K562 (cell line): Measurements from ENCODE around the gene NMNAT3. TPM values are rescaled to one million over a fixed set of nuclear protein-coding genes. Genes with fewer than 3 reads are reported as not detected.

Experiments used
- ATAC-seq: fragments of 200-7000 bp; cut with Tn5 transposase; 3 replicates; pipeline ENCODE4 v1.9.1; 2020; ENCODE audit warnings: moderate library complexity
- BruUV-seq: library from RNA; stranded (reverse); fragments of 400-500 nt; replicated peaks from 2 replicates; lab custom pipeline; 2021; lab: Mats Ljungman, UMichigan
- CTCF ChIA-PET: fragments of 300-600 bp; formaldehyde crosslinking; extraction: SDS; loops from one replicate; lab custom pipeline; 2021; ENCODE audit warnings: low intra/inter-chr PET ratio; lab: Yijun Ruan, JAX
- POLR2A ChIA-PET: fragments of 300-600, 350-650 bp; sonication (Branson Sonifier 250); formaldehyde crosslinking; extraction: SDS; loops from one replicate; lab custom pipeline; 2021; ENCODE audit warnings: antibody characterized with exemption, inconsistent platforms; lab: Yijun Ruan, JAX
- DNase-seq, 4 experiments: peaks; one replicate each; pipeline versions ENCODE4 v3.0.0 to v3.0.0-alpha.2; 2011 to 2018; ENCODE audit warnings: low spot score in 3 of 4, mixed read lengths in 3 of 4; ENCODE audit errors: extremely low read depth in 1 of 4
- FAIRE-seq: peaks from 2 replicates; lab custom pipeline; 2011; peaks lifted over from hg19 to GRCh38; lab: Jason Lieb, UNC
- H2AFZ ChIP-seq: 2 replicates; pipeline ENCODE4 v1.6.0; 2011; ENCODE audit warnings: low read depth, low read length, control low read depth, inconsistent platforms
- H3K27ac ChIP-seq: fragments of 200-600 bp; 3 replicates; pipeline ENCODE4 v1.8.0; 2011; ENCODE audit warnings: low read depth, mild to moderate bottlenecking, control low read depth, inconsistent platforms, low read length, moderate library complexity, mixed read lengths; ENCODE audit errors: extremely low read depth
- H3K27me3 ChIP-seq, 2 experiments: fragments of 300-600 bp in 1 of 2; 2 replicates in 1 of 2; 3 replicates in 1 of 2; pipeline versions ENCODE4 v1.6.0 to v1.8.0; 2011; ENCODE audit warnings: inconsistent platforms in 2 of 2, low read length in 2 of 2, mild to moderate bottlenecking in 1 of 2, mixed read lengths in 1 of 2, moderate library complexity in 1 of 2; ENCODE audit not compliant: control insufficient read depth in 2 of 2, insufficient read depth in 2 of 2
- H3K36me3 ChIP-seq: fragments of 300-600 bp; 3 replicates; pipeline ENCODE4 v1.8.0; 2011; ENCODE audit warnings: mild to moderate bottlenecking, low read length, inconsistent platforms; ENCODE audit not compliant: control insufficient read depth, insufficient read depth
- H3K4me1 ChIP-seq, 2 experiments: fragments of 200-600 bp in 1 of 2; replicated peaks in 1 of 2; 2 replicates in 1 of 2; 3 replicates in 1 of 2; pipeline versions ENCODE4 v1.5.1 to v1.8.0; 2011; ENCODE audit warnings: inconsistent platforms in 2 of 2, low read length in 2 of 2, mild to moderate bottlenecking in 1 of 2, mixed read lengths in 1 of 2, moderate library complexity in 1 of 2; ENCODE audit not compliant: control insufficient read depth in 2 of 2, insufficient read depth in 2 of 2
- H3K4me2 ChIP-seq: 2 replicates; pipeline ENCODE4 v1.6.1; 2011; ENCODE audit warnings: low read length, control low read depth, inconsistent platforms, mixed read lengths; ENCODE audit not compliant: insufficient read depth
- H3K4me3 ChIP-seq: fragments of 200-600 bp; sonication (generic), shearing (Covaris generic); 2 replicates; pipeline ENCODE4 v1.5.1; 2016; ENCODE audit warnings: control low read depth, inconsistent platforms
- H3K79me2 ChIP-seq: fragments of 200-600 bp; 3 replicates; pipeline ENCODE4 v1.8.0; 2011; ENCODE audit warnings: low read length, inconsistent platforms; ENCODE audit not compliant: control insufficient read depth, insufficient read depth
- H3K9ac ChIP-seq, 2 experiments: 2 replicates each; pipeline versions ENCODE4 v1.6.0 to v1.6.1; 2011; ENCODE audit warnings: low read depth in 2 of 2, low read length in 2 of 2, control low read depth in 1 of 2, inconsistent platforms in 1 of 2, mild to moderate bottlenecking in 1 of 2, mixed read lengths in 1 of 2; ENCODE audit not compliant: insufficient read depth in 1 of 2
- H3K9me1 ChIP-seq: one replicate; pipeline ENCODE4 v1.6.0; 2011; ENCODE audit warnings: inconsistent platforms, mild to moderate bottlenecking, low read length, moderate library complexity; ENCODE audit not compliant: control insufficient read depth, insufficient read depth
- H3K9me3 ChIP-seq: replicated peaks from 2 replicates; pipeline ENCODE4 v1.5.1; 2011; ENCODE audit warnings: low read depth, low read length, inconsistent platforms; ENCODE audit not compliant: control insufficient read depth, insufficient read depth
- H4K20me1 ChIP-seq: replicated peaks from 2 replicates; pipeline ENCODE4 v1.6.1; 2011; ENCODE audit warnings: low read length, inconsistent platforms, mixed read lengths; ENCODE audit not compliant: control insufficient read depth, insufficient read depth
- FOXA1 ChIP-seq: fragments of 450-650 bp; IDR thresholded peaks from 2 replicates; pipeline ENCODE4 v1.6.1; 2016; ENCODE audit warnings: mild to moderate bottlenecking, borderline replicate concordance
- RAD21 ChIP-seq, 2 experiments: fragments of 250-450 bp in 1 of 2; fragments of 450-650 bp in 1 of 2; sonication (Bioruptor Pico) in 1 of 2; formaldehyde crosslinking in 1 of 2; IDR thresholded peaks in 1 of 2; conservative IDR thresholded peaks in 1 of 2; 2 replicates each; pipeline versions ENCODE4 v1.4.0 to v1.8.0; 2020 to 2022; ENCODE audit warnings: mild to moderate bottlenecking in 2 of 2, moderate library complexity in 1 of 2
- WGBS: fragments of 100-300 bp; shearing (Covaris generic); methylation state at CpG from one replicate; pipeline ENCODE4 v1.1.6; 2016; ENCODE audit warnings: low coverage, mixed read lengths; ENCODE audit not compliant: insufficient coverage; ENCODE audit errors: missing lambda C conversion rate; 5-methylcytosine and 5-hydroxymethylcytosine counted together
- in situ Hi-C: fragments of 300-500 bp; cut with MboI; formaldehyde crosslinking; loops from 4 replicates; pipeline ENCODE4 v1.15.0; 2018; ENCODE audit warnings: inconsistent platforms, mixed read lengths
- intact Hi-C: fragments of 100-400 bp; cut with micrococcal nuclease; formaldehyde crosslinking; loops from 2 replicates; pipeline ENCODE4 v1.14.2; 2022
- polyA plus RNA-seq, 8 experiments: library from polyadenylated mRNA; depleted of rRNA in 4 of 8; stranded (reverse) in 5 of 8; unstranded in 3 of 8; fragments of >200 nt; fragmentation: Nextera tagmentation in 2 of 8; fragmentation: Illumina TruSeq in 1 of 8; extraction: Ambion mirVana in 2 of 8; extraction: Trizol in 1 of 8; gene quantifications; 2 replicates each; pipeline versions ENCODE4 v1.2.1 to v1.2.3, GENCODE V29; 2011 to 2014; ENCODE audit warnings: inconsistent platforms in 1 of 8, missing spikeins in 1 of 8
- total RNA-seq, 7 experiments: library from RNA; depleted of rRNA in 6 of 7; stranded (reverse); fragments of >200 nt in 6 of 7; fragmentation: Illumina TruSeq in 2 of 7; extraction: Trizol in 2 of 7; gene quantifications; 2 replicates each; pipeline versions ENCODE4 v1.2.1 to v1.2.3, GENCODE V29; 2011 to 2021; ENCODE audit warnings: low replicate concordance in 1 of 7
- TF ChIP-seq, protein P1 (sequence below): fragments of 150-350 bp; conservative IDR thresholded peaks from 2 replicates; pipeline ENCODE4 v1.6.1; 2014; ENCODE audit warnings: low read length
- TF ChIP-seq, protein P2 (sequence below), 3 experiments: IDR thresholded peaks in 2 of 3; conservative IDR thresholded peaks in 1 of 3; 2 replicates each; pipeline ENCODE4 v1.5.1; 2011 to 2012; ENCODE audit warnings: low read length in 3 of 3, mild to moderate bottlenecking in 3 of 3, control low read depth in 2 of 3, improper control_type of control experiment in 1 of 3, inconsistent platforms in 1 of 3, low read depth in 1 of 3, mixed read lengths in 1 of 3, moderate library complexity in 1 of 3; ENCODE audit not compliant: insufficient read depth in 2 of 3

NMNAT3 gene
- total and polyA plus RNA-seq, 9 of the 15 experiments (the other 6 are each of a cell fraction or from before 2014, with no cell fraction given), result 2.3 to 12.5 (median 6.6) TPM

DNA sequence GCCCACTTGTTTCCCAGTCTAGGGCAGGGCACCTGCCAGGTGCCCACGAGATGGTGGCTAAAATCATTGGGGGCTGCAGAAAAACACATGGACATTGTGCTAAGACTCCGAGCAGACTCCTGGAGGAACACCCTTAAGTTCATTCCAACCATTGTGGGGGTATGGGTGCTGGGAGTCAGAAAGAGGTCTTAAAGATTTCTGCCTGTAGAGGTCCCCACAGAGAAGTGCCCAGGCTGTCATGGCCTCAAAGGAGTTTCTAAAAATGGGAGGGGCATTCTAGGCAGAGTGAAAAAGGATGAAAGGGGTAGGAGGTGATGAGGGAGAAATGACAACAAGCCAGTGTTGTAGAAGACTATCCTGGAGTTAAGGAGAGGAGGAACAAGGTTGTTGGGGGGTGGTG is 155.4 kb downstream of the NMNAT3 start:
- BruUV-seq, result no TSS peak
- POLR2A ChIA-PET, result no interaction called here

More for the DNA sequence above, 155.4 kb downstream of the NMNAT3 start:
- WGBS, result 2% methylated on average over 2 of the region's 2 CpGs
- in situ Hi-C loops, result no loop called here
- ATAC-seq (peak; percentile 51), DNase-seq (peak in 3 of 4 experiments; percentile 15 to 19 (median 16)), FAIRE-seq (peak; percentile 49)
- Histone ChIP-seq H3K36me3 (no peaks in the 10 kb centered on the region), H3K4me3 (no peak overlapping the region), H3K9me1 (no peaks in the 10 kb centered on the region)
- no peak for TF ChIP-seq FOXA1
- TF ChIP-seq, protein P1, sequence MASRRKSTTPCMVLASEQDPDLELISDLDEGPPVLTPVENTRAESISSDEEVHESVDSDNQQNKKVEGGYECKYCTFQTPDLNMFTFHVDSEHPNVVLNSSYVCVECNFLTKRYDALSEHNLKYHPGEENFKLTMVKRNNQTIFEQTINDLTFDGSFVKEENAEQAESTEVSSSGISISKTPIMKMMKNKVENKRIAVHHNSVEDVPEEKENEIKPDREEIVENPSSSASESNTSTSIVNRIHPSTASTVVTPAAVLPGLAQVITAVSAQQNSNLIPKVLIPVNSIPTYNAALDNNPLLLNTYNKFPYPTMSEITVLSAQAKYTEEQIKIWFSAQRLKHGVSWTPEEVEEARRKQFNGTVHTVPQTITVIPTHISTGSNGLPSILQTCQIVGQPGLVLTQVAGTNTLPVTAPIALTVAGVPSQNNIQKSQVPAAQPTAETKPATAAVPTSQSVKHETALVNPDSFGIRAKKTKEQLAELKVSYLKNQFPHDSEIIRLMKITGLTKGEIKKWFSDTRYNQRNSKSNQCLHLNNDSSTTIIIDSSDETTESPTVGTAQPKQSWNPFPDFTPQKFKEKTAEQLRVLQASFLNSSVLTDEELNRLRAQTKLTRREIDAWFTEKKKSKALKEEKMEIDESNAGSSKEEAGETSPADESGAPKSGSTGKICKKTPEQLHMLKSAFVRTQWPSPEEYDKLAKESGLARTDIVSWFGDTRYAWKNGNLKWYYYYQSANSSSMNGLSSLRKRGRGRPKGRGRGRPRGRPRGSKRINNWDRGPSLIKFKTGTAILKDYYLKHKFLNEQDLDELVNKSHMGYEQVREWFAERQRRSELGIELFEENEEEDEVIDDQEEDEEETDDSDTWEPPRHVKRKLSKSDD, result no peak
- TF ChIP-seq, protein P2, sequence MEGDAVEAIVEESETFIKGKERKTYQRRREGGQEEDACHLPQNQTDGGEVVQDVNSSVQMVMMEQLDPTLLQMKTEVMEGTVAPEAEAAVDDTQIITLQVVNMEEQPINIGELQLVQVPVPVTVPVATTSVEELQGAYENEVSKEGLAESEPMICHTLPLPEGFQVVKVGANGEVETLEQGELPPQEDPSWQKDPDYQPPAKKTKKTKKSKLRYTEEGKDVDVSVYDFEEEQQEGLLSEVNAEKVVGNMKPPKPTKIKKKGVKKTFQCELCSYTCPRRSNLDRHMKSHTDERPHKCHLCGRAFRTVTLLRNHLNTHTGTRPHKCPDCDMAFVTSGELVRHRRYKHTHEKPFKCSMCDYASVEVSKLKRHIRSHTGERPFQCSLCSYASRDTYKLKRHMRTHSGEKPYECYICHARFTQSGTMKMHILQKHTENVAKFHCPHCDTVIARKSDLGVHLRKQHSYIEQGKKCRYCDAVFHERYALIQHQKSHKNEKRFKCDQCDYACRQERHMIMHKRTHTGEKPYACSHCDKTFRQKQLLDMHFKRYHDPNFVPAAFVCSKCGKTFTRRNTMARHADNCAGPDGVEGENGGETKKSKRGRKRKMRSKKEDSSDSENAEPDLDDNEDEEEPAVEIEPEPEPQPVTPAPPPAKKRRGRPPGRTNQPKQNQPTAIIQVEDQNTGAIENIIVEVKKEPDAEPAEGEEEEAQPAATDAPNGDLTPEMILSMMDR (IDR thresholded peaks at IDR 0.05 in 2 of 3, conservative IDR thresholded peaks at IDR 0.05 in 1 of 3; ENCODE audit: insufficient read depth in 2 of 3, low read depth in 1 of 3, low read length in 3 of 3), result peak; percentile 38 to 45 (median 38); a peak in 4 of 6 replicates
- TF ChIP-seq RAD21 (CRISPR knock-in tag; conservative IDR thresholded peaks at IDR 0.05 in 1 of 2, IDR thresholded peaks at IDR 0.05 in 1 of 2), result peak in 1 of 2 experiments; percentile 19; a peak in 2 of 4 replicates
- TF ChIP-seq, all 486 proteins: peak for 2
- no peaks in the 10 kb centered on the region; the same call in 1 of the 2 replicates for H3K9me3 ChIP-seq
- H3K9ac ChIP-seq, result no peak overlapping the region
- H4K20me1 ChIP-seq, result no peaks in the 10 kb centered on the region
- H3K27me3 ChIP-seq, result peaks cover 2 to 9% of the 10 kb centered on the region in 2 experiments; a peak in 3 of 5 replicates
- intact Hi-C loops, result loop anchor here (5.0 kb wide), 1 partner anchor 155 kb away; the partner anchor contains the start of gene NMNAT3
- no peaks in the 10 kb centered on the region for H3K79me2 ChIP-seq
- CTCF ChIA-PET, result interaction anchor here (0.7 kb wide), 1 partner anchor 11 kb away, joined by 3 read pairs; no protein-coding TSS in a partner anchor
- no peak overlapping the region for H3K27ac ChIP-seq
- H2AFZ ChIP-seq, result no peak overlapping the region
- no peak overlapping the region for H3K4me2 ChIP-seq
- H3K4me1 ChIP-seq, result peaks cover 3% of the 10 kb centered on the region in 2 experiments; a peak in 3 of 5 replicates
